NOMO-1 (cell line): ENCODE data around the gene FNTB.

Source experiments
- DNase-seq, 2 experiments: peaks; one replicate each; lab custom pipeline; 2025; ENCODE audit not compliant: unreplicated experiment in 2 of 2; lab: John Stamatoyannopoulos, UW

The FNTB gene

DNA sequence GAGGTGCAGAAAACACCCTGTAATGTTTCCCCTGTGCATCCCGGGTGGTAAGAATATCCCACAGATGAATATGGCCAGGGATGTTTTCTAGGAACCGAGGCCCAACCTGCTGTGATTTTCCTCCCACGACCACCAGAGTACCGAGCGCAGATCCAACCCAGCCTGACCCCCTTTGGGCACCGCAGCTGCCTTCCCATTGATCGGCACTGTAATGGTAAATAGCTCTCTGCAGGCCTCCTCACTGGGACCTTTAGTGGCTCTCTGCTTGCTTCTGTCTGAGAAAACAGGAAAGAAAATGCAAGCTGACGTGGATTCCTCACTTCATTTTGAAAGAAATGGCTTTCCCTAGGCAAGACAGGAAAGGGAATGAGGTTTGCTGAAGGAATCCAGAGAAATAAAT is 12.1 kb upstream of the FNTB start:
- DNase-seq, result no peak

DNA sequence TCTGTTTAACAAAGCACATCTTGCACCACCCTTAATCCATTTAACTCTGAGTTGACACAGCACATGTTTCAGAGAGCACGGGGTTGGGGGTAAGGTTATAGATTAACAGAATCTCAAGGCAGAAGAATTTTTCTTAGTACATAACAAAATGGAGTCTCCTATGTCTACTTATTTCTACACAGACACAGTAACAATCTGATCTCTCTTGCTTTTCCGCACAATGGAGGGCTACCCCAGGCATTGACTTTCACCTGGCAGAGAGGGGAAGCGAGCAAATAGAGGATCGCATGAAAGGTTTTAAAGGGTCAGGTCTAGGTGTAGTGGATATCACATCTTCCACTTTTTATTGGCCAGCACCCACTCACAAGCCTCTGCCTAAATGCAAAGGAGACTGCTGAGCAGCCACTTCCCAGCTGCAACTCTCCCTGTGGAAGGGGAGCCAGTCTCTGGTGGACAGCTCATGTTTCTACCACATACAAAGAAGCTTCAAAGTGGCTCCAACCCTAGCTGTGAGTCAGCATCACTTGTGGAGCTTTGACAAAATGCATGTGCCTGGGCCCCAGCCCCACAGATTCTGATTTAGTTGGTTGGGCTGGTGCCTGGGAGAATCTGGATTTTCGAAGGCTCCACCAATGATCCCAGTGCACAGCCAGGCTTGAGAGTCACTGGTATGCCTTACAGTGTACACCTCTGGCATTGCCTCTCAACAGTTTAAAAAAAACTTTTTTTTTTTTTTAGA is 7.2 kb upstream of the FNTB start:
- no peak for DNase-seq

DNA sequence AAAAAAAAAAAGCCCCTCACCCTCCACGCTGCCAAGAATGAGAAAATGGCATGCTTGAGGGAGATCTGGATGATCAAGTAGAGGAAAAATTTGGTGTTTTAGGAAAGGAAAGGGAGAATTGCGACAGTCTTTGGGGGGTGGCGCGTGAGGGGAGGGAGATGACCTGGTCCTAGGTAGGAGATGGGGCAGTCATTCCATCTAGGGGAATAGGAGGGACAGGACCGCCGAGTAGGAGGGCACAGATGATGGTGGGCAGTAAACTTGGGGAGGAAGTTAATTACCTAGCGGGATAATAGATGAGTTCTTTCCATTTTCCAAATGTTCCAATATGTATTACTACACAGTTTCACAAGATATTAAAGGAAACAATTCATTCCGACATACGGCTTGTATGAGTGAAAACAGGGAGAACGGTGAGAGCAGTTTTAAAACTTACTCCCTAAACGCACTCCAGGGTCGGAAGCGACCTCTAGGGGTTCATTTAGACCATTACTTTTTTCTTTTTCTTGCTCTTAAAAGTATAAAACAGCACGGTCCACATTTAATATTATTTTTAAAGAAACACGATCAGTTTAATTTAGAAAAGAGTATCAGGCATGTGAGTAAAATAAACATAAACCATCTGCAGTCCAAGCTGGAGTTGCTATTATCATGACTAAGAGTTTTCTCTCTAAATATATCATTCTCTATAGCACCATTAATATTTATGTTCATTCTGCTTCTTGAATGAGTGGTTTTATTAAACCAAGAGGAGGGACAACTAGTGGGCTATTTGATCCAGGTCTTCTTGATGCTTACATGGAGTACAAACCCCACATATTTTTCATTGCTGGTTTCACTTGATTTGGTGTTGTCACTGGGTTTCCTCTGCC is 3.0 kb upstream of the FNTB start:
- DNase-seq, result peak in 1 of 2 experiments; percentile 50

DNA sequence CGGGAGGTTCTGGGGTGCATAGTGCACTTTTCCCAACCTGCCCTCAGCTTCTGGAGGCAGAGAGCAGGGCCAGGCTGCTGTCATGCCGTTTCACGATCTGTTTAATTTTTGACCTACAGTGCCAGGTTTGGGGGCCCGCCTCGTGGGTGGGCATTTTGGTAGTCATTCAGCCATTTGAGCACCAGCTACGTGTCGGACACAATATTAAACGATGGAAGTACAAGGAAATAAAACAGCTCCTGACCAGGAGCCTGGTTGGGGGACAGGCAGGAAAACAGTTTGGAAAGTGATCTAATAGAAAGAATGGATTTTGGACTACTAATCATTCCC is 708 bp downstream of the FNTB start:
- DNase-seq, result no peak

DNA sequence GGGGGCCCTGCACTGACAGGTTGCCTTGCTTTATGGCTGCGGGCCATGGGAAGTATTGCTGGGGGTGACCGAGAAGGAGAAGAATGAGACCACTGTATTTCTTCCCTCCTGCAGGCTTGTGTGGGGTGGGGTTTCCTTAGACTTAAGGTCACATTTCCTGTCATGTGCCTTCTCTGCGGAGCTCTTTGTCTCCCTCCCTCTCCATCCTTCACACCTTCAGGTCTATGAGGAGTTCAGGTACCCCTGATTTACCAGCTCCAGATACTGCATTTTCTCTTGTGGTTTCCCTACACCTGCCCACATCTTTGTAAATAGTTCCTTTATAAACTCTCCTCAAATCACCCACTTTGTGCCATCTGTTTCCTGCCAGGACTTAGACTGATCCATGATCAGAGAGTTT is 3.6 kb downstream of the FNTB start:
- DNase-seq, result no peak

DNA sequence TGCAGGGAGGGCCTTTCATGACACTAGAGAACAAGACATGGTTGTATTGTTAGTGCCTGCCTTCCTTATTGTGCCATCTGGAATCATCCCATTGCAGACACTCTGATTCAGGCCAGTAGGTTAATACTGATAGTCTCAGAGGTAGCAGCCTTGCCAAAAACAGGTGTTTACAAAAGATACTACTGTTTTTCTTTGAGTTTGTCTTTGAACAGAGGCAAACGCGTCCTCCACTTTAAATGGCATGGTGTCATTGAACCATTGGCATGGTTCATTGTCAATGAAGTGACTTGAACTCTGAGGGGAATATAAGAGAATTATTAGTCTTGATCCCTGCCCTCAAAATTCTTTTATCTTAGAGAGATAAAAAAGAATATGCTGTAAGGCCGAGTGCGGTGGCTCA is 4.2 kb downstream of the FNTB start:
- DNase-seq, result no peak

DNA sequence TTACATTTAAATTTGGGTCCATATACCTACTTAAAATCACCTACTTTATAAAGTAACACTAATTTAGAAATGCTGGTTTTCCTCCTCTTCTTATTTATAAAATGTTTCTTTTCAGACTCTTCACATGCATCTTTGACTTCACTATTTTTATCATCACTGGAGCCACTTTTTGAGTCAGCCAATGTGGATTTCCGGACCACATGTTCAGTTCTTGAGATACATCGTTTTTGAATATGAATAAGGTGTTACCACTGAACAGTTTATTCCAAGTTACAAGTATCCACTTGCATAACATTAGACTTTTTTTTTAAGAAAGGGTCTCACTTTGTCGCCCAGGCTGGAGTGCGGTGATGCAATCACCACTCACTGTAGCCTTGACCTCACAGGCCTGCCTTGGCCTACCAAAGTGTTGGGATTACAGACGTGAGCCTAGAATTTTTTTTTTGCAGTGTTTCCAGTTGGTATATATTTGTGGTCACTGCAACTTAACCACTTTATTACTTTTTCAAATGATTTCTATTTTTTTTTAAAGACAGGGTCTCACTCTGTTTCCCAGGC is 5.7 kb downstream of the FNTB start:
- peak in 1 of 2 experiments; percentile 40 for DNase-seq

DNA sequence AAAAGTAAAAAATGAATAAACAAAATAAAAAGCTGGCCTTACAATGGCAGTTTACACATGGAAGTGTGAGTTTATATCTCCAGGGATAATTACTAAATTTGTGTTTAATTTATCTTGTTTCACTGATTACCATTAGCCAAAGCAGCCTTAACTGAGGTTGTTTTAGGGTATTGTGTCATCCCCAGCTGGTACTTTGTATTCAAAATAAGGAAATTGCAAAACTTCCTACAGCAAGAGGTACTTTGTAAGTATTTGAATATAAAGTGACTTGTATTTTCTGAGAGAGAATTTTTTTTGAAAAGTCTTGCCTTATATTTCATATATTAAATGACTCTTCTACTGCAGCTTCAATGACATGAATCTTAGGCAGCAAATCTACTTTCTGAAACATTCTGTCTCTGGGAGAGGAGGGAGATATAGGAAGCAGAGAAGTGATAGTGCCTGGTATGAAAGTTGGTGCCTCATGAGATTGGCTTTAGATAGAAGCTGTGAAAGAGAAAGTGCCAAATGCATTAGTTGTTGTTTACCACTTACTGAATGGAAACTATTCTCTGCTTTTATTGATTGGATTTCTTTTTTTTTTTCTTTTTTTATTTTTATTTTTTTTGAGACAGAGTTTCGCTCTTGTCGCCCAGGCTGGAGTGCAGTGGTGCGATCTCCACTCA is 6.7 kb downstream of the FNTB start:
- DNase-seq, result peak in 1 of 2 experiments; percentile 79

DNA sequence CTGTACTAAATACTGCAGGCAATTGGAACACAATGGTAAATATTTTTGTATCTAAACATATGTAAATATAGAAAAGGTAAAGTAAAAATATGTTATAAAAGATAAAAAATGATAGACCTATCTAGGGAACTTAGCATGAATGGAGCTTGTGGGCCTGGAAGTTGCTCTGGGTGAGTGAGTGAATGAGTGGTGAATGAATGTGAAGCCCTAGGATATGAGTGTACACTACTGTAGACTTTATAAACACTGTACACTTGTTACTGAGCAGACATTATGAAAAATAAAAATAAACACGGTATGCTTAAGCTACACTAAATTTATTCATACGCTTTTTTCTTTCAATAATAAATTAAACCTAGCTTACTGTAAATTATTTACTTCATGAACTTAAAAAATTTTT is 7.8 kb downstream of the FNTB start:
- no peak for DNase-seq

DNA sequence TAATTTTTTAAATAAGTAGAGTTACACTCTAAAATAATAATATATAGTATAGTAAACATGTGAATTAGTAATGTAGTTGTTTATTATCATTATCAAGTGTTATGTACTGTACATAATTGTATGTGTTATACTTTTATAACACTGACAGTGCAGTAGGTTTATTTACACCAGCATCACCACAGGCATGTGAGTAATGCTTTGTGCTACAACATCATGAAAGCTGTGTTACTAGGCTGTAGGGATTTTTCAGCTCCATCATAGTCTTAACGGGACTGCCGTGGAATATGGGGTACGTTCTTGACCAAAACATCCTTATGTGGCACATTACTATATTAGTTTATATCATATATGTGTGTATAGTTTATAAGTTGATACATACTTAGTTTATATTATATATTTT is 8.6 kb downstream of the FNTB start:
- DNase-seq, result no peak

DNA sequence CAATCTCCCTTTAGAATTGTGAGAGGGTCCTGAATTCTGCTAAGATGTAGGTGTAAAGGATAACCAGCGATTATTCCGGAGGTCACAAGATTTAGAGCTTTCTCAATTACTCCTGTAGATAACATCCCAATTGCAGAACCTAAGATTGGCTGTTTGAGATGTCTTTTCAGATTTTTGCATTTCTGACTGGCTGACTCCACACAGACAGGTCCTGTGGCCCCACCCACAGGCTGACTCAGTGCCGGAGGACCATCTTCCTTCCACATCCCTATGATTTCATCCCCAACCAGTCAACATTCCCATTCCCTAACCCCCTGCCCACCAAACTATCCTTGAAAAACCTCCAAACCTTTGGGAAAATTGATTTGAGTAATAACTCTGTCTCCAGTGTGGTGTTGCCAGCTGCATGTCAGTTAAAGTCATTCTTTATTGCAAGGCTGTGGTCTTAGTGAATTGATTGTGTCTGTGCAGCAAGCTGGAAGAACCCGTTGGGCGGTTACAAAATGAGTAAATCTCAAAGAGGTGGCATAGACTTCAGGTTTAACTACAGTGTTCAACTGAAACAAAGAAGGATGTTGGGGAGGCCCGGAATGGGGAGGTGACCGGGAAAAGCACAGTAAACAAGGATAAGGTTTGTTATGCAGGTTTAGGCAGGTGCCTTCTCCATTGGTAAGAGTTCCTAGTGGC is 10.6 kb downstream of the FNTB start:
- no peak for DNase-seq

DNA sequence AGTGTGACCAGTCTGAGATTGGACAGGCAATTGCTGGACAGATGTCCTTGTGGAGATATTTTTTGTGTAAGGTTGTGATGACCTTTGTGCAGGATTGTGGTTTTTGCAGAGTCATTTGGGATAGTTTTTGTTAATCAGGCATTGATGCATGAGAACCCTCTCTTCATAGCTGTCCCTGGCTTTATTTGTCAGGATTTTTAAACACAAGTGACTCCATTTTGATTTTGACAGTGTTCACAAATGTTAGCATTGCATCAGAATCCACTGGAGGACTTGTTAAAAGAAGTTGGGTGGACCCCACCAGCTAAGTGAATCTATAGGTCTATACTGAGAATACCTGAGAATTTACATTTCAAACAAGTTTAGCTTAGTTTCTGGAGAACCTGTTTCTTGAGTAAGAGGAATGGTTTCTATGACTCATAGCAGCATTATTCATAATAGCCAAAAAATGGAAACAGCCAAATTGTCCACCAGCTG is 11.8 kb downstream of the FNTB start:
- peak in 1 of 2 experiments; percentile 15 for DNase-seq

DNA sequence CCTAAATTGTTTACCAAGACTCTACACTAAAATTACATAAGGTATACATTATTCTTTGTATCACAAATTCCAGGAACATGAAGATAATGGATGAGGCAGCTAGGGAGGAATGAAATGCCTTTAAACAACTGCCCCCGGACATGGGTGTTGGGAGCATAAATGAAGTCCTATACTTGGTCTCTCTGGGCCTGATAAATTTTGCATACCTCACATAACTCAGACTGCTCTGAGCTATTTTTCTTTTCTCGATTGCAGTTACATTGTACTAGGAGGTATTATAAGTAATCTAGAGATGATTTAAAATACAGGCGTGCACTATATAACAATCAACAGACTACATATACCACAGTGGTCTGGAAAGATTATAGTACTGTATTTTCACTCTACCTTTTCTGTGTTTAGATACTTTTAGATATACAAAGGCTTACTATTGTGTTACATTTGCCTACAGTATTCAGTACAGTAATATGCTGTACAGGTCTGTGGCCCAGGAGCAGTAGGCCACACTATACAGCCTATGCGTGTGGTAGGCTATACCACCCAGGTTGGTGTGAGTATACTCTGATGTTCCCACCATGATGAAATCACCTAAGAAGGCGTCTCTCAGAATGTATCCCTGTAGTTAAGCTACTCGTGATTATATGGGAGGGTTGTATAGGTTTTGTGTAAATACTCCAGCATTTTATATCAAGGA is 14.3 kb downstream of the FNTB start:
- no peak for DNase-seq

DNA sequence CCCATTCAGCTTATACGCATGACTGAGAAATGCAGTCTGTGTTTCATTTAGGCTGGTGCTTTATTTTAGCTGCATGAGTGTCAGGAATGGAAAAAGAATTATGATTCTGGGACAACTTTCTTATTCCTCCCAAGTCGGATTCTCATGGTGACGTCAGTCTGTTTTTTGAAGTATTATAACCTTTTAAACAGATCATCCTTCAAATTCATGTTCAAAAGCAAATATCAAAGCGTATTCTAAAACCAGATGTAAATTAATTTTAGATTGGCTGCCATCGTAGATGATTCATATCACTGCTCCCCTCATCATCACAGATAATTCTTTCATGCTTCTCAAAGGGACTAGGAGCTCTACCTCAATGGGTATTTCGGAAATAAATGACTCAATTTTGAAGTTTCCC is 15.0 kb downstream of the FNTB start:
- DNase-seq, result no peak

DNA sequence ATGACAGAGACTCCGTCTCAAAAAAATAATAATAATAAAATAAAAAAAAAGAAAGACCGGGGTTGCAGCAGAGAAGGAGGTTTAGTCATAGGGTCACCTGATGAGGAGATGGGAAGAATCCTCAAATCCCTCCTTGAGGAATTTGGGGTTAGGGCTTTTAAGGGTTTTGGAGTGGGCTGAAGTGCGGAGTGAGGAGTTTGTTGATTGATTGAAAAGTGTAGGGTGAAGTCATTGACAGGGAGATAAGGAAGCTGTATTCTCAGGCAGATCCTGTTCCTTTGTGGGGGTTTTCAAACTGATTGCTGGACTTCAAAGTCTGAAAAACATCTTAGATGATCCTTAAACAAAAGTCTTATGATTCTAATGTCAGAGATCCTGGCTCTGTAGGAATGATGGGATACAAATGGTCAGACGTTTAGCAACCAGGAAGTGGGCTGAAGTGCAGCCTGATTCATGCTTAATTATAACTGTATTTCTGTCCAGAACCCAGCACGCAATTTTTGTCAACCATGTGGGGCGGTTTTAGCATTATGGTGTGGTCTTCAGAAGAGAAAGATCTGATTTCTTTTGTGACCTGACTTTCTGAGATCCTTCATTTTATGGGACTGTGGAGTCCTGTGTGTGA is 16.0 kb downstream of the FNTB start:
- DNase-seq, result peak; percentile 20 to 36

DNA sequence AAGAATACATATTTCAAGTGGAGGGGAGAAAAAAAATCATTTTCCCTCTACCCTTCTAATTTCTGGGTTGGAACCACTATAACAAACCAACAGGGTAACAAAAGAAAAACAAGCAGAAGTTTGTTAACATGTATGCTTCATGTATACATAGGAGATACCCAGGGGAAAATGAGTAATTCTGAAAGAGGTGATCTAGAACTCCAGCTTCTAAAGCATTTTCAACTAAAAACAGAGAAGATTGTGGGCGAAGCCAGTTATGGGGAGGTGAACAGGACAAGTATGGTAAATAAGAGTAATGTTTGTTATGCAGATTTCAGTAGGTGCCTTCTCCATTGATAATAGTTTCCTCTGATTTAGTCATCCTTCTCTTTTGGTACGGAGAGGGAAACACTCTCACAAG is 16.7 kb downstream of the FNTB start:
- DNase-seq, result no peak

DNA sequence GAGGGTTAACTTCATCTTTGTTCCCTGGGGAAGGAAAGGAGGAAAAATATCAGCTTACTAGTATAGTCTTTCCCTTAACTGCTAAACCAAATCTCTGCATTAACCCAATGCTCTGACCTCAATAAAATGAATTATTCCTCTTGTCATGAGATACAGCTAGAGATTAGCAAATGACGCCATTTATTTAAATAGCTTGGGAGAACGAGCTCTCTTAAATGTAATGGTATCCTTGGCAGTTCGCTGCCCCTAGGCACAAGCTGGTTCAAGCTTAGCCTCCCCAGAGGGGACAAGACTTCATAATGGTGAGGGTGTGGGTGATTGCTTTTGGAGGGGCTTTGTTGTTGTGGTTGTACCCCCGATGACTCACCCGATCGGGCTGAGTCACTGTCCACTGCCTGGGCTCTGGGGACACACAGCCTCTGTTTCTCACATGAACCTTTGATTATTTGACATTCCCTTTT is 19.6 kb downstream of the FNTB start:
- no peak for DNase-seq

DNA sequence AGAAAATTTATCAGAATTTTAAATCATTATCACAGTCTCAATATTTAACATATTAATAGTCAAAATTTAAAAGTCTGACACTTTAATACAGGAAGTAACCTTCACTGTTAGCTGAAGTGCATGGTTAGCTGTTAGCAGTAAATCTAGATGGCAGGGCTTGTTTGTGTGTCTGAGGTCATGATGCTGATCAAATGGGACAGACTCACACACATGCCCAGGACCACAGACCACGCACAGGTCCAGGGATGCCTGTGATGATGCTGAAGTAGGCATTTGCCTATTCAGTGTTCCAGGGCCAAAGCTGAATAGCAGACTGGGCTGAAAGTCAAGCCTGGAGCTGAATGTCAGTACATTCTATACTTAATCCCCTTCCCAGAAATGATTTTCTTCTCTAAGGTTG is 20.5 kb downstream of the FNTB start:
- DNase-seq, result no peak

DNA sequence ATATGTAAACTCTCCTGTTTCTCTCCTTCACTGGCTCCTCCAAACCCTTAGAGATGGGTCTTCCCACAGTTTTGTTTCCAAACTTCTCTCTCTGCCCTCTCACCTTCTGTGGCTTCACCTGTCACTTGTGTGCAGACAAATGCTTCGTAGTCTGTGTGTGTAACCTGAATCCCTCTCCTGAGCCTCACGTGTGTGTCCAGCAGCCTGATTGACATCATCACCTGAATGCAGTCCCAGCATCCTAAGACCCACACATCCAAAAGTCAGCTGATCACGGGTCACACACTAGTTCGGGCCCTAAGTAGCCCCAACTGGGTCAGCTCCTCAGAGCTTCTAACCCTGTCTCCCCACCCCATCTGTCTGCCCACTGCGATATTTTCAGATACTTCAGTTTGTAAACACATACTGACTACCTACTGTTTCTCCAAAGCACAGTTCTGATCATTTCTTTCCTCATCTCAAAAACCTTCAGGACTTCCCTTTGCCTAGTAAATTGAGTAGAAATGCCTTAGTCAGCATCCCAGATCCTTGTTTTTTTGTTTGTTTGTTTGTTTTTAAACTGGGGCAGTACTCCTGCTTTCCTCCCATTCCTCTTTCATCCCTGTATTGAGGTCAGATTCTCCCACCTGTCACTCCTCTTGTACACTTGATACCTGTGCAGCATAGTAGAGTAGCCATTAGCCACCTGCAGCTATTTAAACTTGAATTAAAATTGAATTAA is 23.7 kb downstream of the FNTB start:
- DNase-seq, result no peak
